ENCODE measurements around the gene AATF. TPM values are rescaled to one million over a fixed set of nuclear protein-coding genes. Genes with fewer than 3 reads are reported as not detected.

The AATF gene
- total RNA-seq, 1 donor from 2014 or later: 54.5 TPM

- TF ChIP-seq CTCF (IDR thresholded peaks at IDR 0.05; ENCODE audit: insufficient read depth, low read length, poor library complexity, severe bottlenecking): no peak
- H3K36me3 ChIP-seq (ENCODE audit: control insufficient read depth, insufficient read depth, low read length): no peaks in the 10 kb centered on the region
- no peak overlapping the region for H3K4me3 ChIP-seq (ENCODE audit: low read depth, low read length)
- DNase-seq (ENCODE audit: low read depth): no peak
- no peaks in the 10 kb centered on the region for H3K27me3 ChIP-seq (ENCODE audit: control insufficient read depth, insufficient read depth, low read length)
Measured at GRCh38 chr17:37017404-37017803, 68.7 kb downstream of the AATF start.

- no peak for DNase-seq (ENCODE audit: low read depth)
- no peak overlapping the region for H3K4me3 ChIP-seq (ENCODE audit: low read depth, low read length)
- H3K36me3 ChIP-seq (ENCODE audit: control insufficient read depth, insufficient read depth, low read length): no peaks in the 10 kb centered on the region
- H3K27me3 ChIP-seq (ENCODE audit: control insufficient read depth, insufficient read depth, low read length): no peaks in the 10 kb centered on the region
- TF ChIP-seq CTCF (IDR thresholded peaks at IDR 0.05; ENCODE audit: insufficient read depth, low read length, poor library complexity, severe bottlenecking): no peak
Measured at GRCh38 chr17:37019117-37019740, 70.5 kb downstream of the AATF start.

DNA sequence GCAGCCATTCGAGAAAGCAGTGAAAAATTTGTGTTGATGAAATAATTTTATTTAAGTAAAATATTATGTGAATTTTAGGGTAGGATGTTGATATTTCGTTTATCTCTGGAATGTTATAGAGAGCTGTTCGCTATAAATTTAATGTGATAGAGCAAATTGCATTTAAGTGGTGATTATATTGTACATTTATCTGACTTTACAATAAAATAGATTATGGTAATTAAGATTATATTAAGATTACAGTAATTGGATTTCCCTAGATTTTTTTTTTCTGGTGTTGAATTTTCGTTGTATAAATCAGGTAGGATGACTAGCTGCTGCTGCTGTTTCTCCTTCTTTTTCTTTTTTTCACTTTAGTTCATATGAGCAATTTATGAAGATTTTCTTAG lies 71.0 kb downstream of the AATF start:
- DNase-seq (ENCODE audit: low read depth): no peak
- no peaks in the 10 kb centered on the region for H3K36me3 ChIP-seq (ENCODE audit: control insufficient read depth, insufficient read depth, low read length)
- no peaks in the 10 kb centered on the region for H3K27me3 ChIP-seq (ENCODE audit: control insufficient read depth, insufficient read depth, low read length)
- no peak for TF ChIP-seq CTCF (IDR thresholded peaks at IDR 0.05; ENCODE audit: insufficient read depth, low read length, poor library complexity, severe bottlenecking)
- no peak overlapping the region for H3K4me3 ChIP-seq (ENCODE audit: low read depth, low read length)

GRCh38 chr17:37024181-37024637 lies 75.5 kb downstream of the AATF start:
- TF ChIP-seq CTCF (IDR thresholded peaks at IDR 0.05; ENCODE audit: insufficient read depth, low read length, poor library complexity, severe bottlenecking): no peak
- no peaks in the 10 kb centered on the region for H3K27me3 ChIP-seq (ENCODE audit: control insufficient read depth, insufficient read depth, low read length)
- H3K36me3 ChIP-seq (ENCODE audit: control insufficient read depth, insufficient read depth, low read length): no peaks in the 10 kb centered on the region
- H3K4me3 ChIP-seq (ENCODE audit: low read depth, low read length): no peak overlapping the region
- no peak for DNase-seq (ENCODE audit: low read depth)

DNA sequence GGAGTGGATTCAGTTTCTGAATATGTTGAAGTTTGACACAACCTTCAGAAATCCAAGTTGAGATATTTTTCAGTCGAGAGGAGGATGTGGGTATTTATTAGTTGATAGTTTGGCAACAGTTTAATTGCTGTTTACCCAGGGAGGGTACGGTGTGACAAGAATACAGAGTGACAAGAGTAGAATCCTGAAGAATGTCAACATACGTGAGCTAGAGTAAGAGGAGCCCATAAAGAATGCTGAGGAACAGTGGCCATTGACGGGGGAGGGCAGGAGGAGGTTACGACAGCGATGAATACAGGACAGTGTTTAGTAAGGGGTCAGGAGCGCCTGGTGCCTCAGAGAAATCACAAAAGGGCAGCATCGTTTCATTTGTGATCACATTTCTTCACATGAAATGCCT lies 76.5 kb downstream of the AATF start:
- no peak for DNase-seq (ENCODE audit: low read depth)
- no peak overlapping the region for H3K4me3 ChIP-seq (ENCODE audit: low read depth, low read length)
- no peaks in the 10 kb centered on the region for H3K27me3 ChIP-seq (ENCODE audit: control insufficient read depth, insufficient read depth, low read length)
- TF ChIP-seq CTCF (IDR thresholded peaks at IDR 0.05; ENCODE audit: insufficient read depth, low read length, poor library complexity, severe bottlenecking): no peak
- no peaks in the 10 kb centered on the region for H3K36me3 ChIP-seq (ENCODE audit: control insufficient read depth, insufficient read depth, low read length)
